Mononuclear cell (primary cell): Measurements from ENCODE around the gene RNF187. TPM values are rescaled to one million over a fixed set of nuclear protein-coding genes. Genes with fewer than 3 reads are reported as not detected.

Source experiments
- H3K27me3 ChIP-seq: 2 replicates; pipeline ENCODE4 v1.6.0; 2011; ENCODE audit warnings: low read length, control low read depth; ENCODE audit not compliant: insufficient read depth
- H3K4me1 ChIP-seq: 2 replicates; pipeline ENCODE4 v1.5.1; 2011; ENCODE audit warnings: mild to moderate bottlenecking, low read length, control low read depth; ENCODE audit not compliant: insufficient read depth
- H3K4me3 ChIP-seq: 2 replicates; pipeline ENCODE4 v1.5.1; 2011; ENCODE audit warnings: mild to moderate bottlenecking, low read length, moderate library complexity
- H3K9me3 ChIP-seq: 2 replicates; pipeline ENCODE4 v1.5.1; 2011; ENCODE audit warnings: low read depth, mild to moderate bottlenecking, control low read depth, low read length
- total RNA-seq: library from RNA; depleted of rRNA; stranded (reverse); fragments of >200 nt; gene quantifications from one replicate; pipeline ENCODE4 v1.2.3, GENCODE V29; 2012

RNF187 gene
- total RNA-seq, 1 donor = 13.7 TPM

DNA sequence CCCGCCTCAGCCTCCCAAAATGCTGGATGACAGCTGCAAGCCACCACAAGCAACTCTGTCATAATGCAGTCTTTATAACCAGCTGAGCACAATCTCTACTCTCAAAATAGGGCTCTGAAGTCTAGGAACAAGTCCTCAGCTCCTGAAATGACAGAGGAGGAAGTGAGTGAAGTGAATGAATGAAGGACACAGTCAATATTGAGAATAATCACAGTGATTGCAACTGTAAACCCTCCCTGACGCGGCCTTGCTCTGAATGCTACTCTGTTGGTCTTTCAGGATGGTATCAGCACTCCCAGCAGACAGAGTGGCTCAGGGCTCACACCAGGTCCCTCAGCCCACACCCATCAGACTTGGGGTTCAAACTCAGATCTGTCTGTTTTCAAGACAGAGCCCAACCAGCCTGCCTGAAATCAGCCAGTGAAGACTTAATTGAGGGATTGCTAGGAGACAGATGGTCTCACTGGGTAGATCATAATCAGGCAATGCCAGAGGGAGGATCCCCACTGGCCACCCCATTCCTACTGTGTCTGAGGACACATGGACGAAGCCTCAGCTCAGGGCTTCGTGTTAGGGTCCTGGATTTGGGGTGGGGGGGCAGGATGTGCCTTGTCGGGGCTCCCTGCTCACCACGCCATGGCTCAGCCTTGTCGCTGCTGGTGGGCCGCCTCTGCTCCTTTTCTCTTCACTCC lies 20.9 kb downstream of the RNF187 start:
- Histone ChIP-seq H3K4me1 (no peaks in the 10 kb centered on the region), H3K4me3 (no peak overlapping the region), H3K27me3 (no peaks in the 10 kb centered on the region), H3K9me3 (no peaks in the 10 kb centered on the region)

DNA sequence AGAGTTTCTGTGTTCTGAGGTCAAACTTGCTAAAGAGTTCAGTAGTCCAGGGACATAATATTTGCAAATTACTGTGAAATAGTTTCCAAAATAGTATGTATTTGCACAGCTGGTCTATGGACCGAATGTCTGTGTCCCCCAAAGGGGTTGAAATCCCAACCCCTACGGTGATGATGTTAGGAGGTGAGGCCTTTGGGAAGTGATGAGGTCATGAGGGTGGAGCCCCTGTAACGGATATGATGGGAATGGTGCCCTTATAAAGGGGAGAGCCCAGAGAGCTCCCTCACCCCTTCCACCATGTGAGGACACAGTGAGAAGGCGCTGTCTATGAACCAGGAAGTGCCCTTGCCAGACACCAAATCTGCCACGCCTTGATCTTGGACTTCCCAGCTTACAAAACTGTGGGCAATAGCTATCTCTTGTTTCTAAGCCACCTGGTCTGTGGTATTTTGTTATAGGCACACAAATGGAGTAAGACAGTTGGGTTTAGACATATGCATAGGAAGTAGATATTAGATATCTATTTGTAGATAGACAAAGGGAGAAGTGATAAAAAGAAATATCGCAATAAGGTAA lies 21.7 kb downstream of the RNF187 start:
- Histone ChIP-seq H3K27me3 (no peaks in the 10 kb centered on the region), H3K4me1 (no peaks in the 10 kb centered on the region), H3K4me3 (no peak overlapping the region), H3K9me3 (no peaks in the 10 kb centered on the region)

DNA sequence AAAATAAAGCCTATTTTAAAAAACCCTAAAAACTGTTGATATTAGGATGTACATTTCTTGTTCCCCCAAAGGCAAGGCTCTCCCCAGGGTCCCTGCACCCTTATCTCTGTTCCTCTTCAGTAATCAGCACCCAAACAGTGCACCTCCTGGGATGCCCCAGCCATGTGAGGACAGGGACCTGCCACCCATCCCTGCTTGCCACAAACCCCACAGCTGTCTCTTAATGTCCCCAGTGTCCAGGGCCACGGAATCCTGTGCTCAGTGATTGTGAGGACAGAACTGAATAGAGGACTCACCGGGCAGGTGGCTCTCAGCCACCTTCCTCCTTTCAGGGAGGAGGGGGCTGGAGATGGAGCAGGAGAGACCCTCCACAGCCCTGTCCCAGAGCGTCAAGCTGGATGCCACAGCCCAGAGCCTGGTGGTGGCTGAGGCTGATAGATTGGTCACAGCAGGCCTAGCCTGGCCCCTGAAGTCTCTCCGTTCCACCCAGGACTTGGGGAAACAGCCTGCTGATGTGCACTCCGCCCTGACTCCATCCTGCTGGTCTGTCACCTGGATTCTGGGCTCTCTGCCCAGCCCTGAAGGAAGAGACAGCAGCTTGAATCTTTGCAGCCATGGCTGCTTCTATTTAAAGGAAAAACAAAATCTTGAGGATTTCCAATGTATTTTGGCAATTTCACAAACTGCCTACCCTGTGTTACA lies 23.1 kb downstream of the RNF187 start:
- no peaks in the 10 kb centered on the region for H3K27me3 ChIP-seq
- no peak overlapping the region for H3K4me3 ChIP-seq
- no peaks in the 10 kb centered on the region for H3K9me3 ChIP-seq
- no peaks in the 10 kb centered on the region for H3K4me1 ChIP-seq

DNA sequence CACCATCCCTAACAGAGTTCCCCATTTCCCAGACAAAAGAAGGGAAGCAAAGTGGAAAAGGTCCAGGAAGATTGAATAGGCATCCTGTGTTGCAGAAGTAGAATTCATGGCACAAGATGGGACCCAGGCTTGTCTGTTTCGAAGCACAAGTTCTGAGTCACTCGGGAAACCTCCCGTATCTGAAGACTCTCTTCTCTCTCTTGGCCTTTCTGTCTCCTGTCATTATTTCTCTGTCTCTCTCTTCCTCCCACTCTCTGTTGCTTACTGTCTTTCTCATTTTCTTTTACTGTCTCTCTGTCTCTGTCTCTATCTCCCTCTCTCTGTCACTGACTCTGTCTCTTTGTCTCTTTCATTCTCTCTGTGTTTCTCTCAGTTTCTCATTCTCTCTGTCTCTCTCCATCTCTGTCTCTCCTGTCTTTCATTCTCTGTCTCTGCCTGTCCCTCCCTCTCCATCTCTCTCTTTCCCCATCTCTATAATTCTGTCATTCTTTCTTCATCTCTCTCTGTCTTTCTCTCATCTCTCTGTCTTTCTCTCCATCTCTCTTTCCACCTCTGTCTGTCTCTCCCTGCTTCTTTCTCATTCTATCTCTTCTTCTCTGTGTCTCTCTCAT lies 23.7 kb downstream of the RNF187 start:
- Histone ChIP-seq H3K27me3 (peaks cover 4% of the 10 kb centered on the region), H3K4me1 (no peaks in the 10 kb centered on the region), H3K9me3 (no peaks in the 10 kb centered on the region)

DNA sequence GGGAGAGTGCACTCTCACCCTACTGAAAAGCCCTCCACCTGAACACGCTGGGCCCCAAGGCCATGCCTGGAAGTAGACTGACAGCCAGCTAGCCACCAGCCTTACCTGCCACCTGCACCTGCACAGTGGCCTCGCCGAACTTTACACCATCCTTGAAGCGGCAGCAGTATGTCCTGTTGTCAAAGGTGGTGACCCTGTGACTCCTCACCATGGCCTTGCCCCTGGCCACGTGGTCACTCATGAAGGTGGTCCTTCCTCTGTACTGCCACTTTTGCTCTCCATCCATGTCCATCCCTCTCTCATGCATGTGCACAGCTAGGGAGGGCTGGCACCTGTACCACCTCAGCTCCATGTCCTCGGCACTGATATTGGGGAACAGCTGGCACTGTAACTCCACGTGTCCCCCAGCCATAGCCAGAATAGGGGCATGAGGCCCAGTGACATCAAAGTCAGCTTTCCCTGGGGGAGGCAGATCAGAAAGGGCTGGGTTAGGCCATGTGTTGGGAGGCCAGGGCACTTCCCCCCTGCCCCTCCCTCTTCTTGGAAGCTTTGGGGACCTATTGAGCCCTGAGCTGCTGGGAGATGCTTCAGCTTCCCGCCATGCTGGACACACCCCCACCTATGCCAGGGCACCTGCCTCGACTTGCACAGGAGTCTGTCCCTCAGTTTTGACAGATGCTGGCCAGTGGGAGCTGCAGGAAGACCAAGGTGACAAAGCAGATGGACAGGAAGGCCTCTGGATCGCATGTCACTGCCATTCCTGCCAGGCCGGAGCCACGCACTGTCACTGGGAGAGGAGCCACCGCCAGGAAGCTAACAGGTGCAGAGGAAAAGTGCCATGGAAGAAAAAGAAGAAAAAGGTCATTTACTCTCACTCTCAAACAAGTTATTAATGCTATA lies 24.6 kb downstream of the RNF187 start:
- no peak overlapping the region for H3K4me3 ChIP-seq
- H3K4me1 ChIP-seq = no peaks in the 10 kb centered on the region
- H3K9me3 ChIP-seq = no peaks in the 10 kb centered on the region
- H3K27me3 ChIP-seq = peaks cover 9% of the 10 kb centered on the region

More for the DNA sequence above, 23.7 kb downstream of the RNF187 start:
- no peak overlapping the region for H3K4me3 ChIP-seq

DNA sequence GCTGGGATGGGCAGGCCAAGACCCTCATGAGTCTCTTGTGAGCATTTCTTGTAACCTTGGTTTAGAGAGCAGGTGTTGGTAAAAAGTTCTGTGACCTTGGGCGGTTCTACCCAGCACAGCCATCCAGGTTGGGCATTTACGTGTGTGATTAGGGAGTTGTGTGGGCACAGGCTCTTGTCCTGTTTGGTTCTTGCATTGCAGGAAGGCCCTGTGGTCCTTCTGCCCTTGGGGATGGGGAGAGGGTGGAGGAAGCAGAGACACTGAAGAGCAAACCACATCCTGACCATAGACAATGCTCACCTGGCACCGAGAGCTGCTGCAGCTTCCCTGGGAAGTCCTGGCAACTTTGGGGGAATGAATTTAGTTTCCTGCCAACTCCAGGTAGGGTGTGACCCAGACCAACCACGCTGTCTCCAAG lies 25.6 kb downstream of the RNF187 start:
- H3K4me1 ChIP-seq = no peaks in the 10 kb centered on the region
- H3K4me3 ChIP-seq = no peak overlapping the region
- peaks cover 9% of the 10 kb centered on the region for H3K27me3 ChIP-seq
- H3K9me3 ChIP-seq = no peaks in the 10 kb centered on the region

DNA sequence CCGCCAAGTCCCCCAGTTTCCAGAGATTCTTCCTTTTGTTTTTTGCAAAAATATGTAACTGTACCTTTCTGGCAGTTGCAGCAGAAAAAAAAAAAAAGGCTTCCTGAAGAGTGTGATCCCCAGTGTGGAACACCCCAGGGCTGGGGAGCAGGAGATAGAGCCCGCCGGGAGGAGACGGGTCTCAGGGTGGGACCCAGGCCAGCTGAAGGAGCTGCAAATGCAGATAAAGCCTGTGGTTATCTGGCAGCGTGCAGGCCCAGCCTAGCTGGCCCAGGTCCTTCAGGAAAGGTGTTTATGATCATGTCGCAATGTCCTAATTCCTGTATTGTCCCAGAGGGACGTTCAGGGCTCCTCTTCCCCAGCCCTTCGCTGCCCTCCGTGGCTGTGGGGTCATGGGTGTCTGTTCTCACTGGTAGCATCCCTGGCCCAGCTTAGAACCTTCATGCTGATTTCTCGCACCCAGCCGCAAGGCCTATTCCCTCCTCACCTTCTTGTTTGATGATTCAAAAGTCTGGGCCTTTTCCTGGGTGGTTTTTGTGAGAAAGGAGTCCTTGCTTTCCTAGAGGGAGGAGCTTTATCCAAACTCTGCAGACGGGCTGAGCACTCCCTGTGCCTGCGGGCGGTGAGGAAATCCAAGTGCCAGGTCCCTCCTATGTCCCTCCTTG lies 26.2 kb downstream of the RNF187 start:
- peaks cover 13% of the 10 kb centered on the region for H3K27me3 ChIP-seq
- H3K4me3 ChIP-seq = no peak overlapping the region
- H3K4me1 ChIP-seq = no peaks in the 10 kb centered on the region
- H3K9me3 ChIP-seq = no peaks in the 10 kb centered on the region

DNA sequence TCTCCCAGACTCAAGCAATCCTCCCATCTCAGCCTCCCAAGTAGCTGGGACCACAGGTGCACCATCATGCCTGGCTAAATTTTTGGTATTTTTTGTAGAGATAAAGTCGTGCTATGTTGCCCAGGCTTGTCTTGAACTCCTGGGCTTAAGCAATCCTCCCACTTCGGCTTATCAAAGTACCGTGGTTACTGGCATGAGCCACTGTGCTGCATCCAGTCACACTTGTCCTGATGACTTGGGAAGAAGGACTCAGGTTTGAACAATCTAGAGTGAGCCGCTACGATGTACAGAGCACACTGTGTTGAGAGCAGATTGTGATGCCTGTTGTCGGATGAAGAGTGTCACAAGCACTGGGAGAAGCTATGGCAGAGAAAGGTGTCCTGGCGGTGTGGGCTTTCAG lies 27.2 kb downstream of the RNF187 start:
- Histone ChIP-seq H3K4me3 (no peak overlapping the region), H3K27me3 (peaks cover 14% of the 10 kb centered on the region), H3K9me3 (no peaks in the 10 kb centered on the region), H3K4me1 (no peaks in the 10 kb centered on the region)

DNA sequence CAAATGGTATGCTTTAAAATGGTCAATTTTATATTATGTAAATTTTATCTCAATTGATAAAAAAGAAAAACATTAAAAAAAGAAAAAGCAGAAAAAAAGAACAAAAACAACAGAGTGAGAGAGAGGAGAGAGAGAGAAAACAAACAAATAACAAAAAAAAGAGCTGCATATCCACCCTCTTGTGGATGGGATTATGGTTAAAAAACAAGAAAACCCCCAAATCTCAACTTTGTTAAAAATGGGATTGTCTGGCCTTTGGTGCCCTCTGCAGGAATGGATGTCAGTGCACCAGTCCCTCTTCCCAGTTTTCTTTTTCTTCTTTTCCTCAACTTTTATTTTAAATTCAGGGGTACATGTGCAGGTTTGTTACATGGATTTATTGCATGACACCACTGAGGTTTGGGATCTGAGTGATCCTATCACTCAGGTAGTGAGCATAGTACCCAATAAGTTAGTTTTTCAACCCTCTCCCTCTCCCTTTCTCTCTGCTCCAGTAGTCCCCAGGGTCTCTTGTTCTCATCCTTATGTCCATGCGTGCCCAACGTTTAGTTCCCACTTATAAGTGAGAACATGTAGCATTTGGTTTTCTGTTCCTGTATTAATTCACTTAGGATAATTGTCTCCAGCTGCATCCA lies 28.1 kb downstream of the RNF187 start:
- Histone ChIP-seq H3K9me3 (no peaks in the 10 kb centered on the region), H3K27me3 (peaks cover 14% of the 10 kb centered on the region), H3K4me3 (no peak overlapping the region), H3K4me1 (no peaks in the 10 kb centered on the region)

DNA sequence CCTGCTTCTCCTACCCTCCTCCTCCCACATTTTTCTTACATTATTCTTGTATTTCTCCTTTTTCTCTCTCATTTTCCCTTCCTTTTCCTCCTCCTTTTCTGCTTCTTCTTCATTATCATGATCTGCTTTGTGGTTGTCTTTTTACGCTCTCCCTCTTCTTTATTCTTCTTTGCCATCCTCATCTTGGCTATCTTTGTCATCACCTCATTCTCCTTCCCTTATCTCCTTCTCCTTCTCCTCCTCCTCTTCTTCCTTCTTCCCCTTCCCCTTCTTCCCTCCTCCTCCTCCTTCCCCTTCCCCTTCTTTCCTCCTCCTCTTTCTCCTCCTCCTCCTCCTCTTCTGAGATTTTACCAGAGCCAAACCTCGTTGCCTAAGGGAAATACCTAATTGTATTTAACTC lies 30.5 kb downstream of the RNF187 start:
- H3K27me3 ChIP-seq = peaks cover 14% of the 10 kb centered on the region
- H3K4me3 ChIP-seq = no peak overlapping the region
- no peaks in the 10 kb centered on the region for H3K4me1 ChIP-seq
- H3K9me3 ChIP-seq = no peaks in the 10 kb centered on the region

DNA sequence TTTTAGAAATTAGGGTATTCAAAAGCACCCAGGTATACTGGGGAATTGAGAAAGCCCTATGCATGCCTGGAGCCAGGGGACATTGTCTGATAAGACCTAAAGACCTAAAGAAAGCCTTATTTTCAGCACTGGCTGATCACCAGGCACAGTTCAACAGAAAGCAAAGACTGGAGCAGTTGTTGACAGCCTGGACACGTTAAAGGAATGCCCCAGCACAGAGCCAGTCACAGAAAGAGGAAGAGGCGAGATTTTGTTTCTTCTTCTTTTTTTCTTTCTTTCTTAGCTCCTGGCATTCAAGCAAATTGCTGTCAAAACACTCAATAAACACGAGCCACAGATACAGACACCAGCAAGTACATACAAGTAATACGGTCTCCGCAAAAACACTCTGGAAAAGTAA lies 40.4 kb downstream of the RNF187 start:
- Histone ChIP-seq H3K9me3 (no peaks in the 10 kb centered on the region), H3K4me3 (no peak overlapping the region), H3K4me1 (no peaks in the 10 kb centered on the region), H3K27me3 (no peaks in the 10 kb centered on the region)

DNA sequence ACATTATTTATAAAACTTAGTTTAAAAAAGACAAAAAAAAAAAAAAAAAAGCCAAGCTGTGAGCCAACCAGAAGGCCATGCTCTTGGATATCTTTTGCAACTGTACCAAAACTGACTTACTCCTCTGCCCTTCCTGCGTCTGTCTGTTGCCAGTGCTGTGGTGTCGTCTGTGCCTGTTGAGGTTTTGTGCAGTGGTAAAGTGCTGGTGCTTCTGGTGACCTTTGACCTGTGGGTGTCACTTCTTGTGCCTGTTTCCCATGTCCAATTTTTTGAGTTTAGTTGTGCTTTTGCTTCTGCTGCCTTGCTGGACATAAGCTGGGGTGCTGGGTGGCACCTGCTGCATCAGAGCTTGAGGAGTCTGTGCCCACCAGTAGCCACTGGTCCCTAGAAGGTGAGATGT lies 41.4 kb downstream of the RNF187 start:
- H3K4me3 ChIP-seq = no peak overlapping the region
- no peaks in the 10 kb centered on the region for H3K27me3 ChIP-seq
- H3K9me3 ChIP-seq = no peaks in the 10 kb centered on the region
- no peaks in the 10 kb centered on the region for H3K4me1 ChIP-seq

DNA sequence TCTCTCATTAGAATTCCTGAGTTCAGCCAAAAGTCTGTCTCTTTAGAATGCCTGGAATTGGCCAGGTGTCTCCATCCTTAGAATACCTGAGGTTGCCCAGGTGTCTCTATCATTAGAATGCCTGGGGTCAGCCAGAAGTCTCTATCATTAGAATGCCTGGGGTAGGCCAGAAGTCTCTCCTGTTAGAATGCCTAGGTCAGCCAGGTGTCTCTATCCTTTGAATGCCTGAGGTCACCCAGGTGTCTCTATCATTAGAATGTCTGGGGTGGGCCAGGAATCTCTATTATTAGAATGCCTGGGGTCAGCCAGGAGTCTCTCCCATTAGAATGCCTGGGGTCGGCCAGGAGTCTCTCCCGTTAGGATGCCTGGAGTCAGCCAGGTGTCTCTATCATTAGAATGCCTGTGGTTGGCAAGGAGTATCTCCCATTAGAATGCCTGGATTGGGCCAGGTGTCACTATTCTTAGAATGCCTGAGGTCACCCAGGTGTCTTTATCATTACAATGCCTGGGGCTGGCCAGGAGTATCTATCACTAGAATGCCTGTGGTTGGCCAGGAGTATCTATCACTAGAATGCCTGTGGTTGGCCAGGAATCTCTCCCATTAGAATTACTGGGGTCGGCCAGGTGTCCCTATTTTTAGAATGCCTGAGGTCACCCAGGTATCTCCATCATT lies 43.0 kb downstream of the RNF187 start:
- Histone ChIP-seq H3K27me3 (no peaks in the 10 kb centered on the region), H3K4me1 (no peaks in the 10 kb centered on the region), H3K9me3 (no peaks in the 10 kb centered on the region), H3K4me3 (no peak overlapping the region)
